Thyroid gland (tissue), 4 donors: ENCODE measurements around the gene SIAH1.

Experiments used
- CTCF ChIP-seq, 6 experiments: fragments of 200-600 bp in 3 of 6; fragments of 450-650 bp in 3 of 6; sonication (generic) in 3 of 6; IDR thresholded peaks; one replicate each; pipeline ENCODE4 v1.5.1; 2016 to 2019; ENCODE audit warnings: antibody characterized with exemption in 6 of 6, mild to moderate bottlenecking in 2 of 6, inconsistent platforms in 1 of 6, moderate library complexity in 1 of 6
- POLR2A ChIP-seq, 2 donors: fragments of 450-650 bp; IDR thresholded peaks; one replicate each; pipeline ENCODE4 v1.6.1; 2017; ENCODE audit warnings: antibody characterized with exemption in 2 of 2, mild to moderate bottlenecking in 2 of 2, moderate library complexity in 1 of 2

GRCh38 chr16:48361012-48361411, 24.2 kb downstream of the SIAH1 start:
- TF ChIP-seq CTCF (IDR thresholded peaks at IDR 0.05), result no peak
- TF ChIP-seq POLR2A (IDR thresholded peaks at IDR 0.05), result no peak
